ENCODE measurements around the gene MPHOSPH8. TPM values are rescaled to one million over a fixed set of nuclear protein-coding genes. Genes with fewer than 3 reads are reported as not detected.
"Not testable (repeated sequence)": the region's sequence is repeated elsewhere in the genome, so short reads cannot be mapped to it uniquely, and the experiment has no call there.

Gene MPHOSPH8
- total RNA-seq, 4 donors from 2014 or later: 28.7 to 35.1 (median 31.7) TPM

DNA sequence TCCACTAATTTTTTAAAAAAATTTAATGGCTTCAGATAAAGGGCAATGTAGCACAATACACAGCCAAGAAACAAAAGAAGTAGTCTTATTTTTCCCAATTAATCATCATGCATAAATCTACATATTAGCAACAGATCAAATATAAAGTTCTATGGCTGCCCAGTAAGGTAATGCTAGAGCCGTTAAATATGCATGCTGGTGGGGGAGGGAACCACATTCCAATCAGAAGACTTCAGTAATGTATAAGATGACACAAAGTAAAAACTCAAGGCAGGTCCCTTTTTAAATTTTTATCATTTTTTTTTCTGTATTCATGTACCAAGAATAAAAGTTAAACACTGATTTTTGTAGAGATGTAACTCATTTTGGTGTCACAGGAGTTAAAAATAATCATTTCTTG, 62.0 kb downstream of the MPHOSPH8 start:
- 83 to 91% methylated on average over 1 of the region's 1 CpG for WGBS, 2 donors
- H3K9me3 ChIP-seq: no peaks in the 10 kb centered on the region

DNA sequence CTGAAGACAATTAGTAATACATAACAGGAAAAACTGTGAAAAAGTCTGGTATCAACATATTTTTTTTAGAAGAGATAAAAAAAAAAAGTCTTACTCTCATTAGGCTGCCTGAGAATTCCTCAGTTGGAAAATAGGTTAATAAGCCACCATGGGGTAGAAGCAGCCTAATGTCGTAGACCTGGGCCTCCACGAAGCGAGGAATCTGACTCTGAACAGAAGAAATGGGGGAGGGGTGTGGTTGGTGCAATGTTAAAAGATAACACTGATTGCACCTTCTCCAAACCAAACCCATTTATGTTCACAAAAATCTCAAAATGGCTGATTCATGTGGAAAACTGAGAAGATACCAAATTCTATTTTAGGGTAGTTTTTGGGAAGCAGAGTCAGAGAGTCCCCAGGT, 62.4 kb downstream of the MPHOSPH8 start:
- no peaks in the 10 kb centered on the region for H3K9me3 ChIP-seq
- peaks cover 0 to 3% of the 10 kb centered on the region in 2 donors for H3K4me1 ChIP-seq
- H3K27ac ChIP-seq: no peak overlapping the region
- intact Hi-C loops (cut with DNase I): no loop called here
- DNase-seq: no peak
- no peak overlapping the region for H3K4me3 ChIP-seq (replicated peaks in 1 of 3)
- TF ChIP-seq POLR2A (IDR thresholded peaks at IDR 0.05) (no peak), CTCF (IDR thresholded peaks at IDR 0.05) (no peak)
- no peaks in the 10 kb centered on the region for H3K36me3 ChIP-seq
- no peaks in the 10 kb centered on the region for H3K27me3 ChIP-seq
- WGBS, 2 donors: 79 to 80% methylated on average over 3 of the region's 3 CpGs

More for the DNA sequence above, 62.0 kb downstream of the MPHOSPH8 start:
- TF ChIP-seq POLR2A (IDR thresholded peaks at IDR 0.05) (no peak), CTCF (IDR thresholded peaks at IDR 0.05) (no peak)
- Histone ChIP-seq H3K27ac (no peak overlapping the region), H3K27me3 (no peaks in the 10 kb centered on the region), H3K4me3 (replicated peaks in 1 of 3) (no peak overlapping the region), H3K36me3 (no peaks in the 10 kb centered on the region), H3K4me1 (peaks cover 0 to 3% of the 10 kb centered on the region in 2 donors)
- DNase-seq: no peak
- intact Hi-C loops (cut with DNase I): no loop called here

GRCh38 chr13:19700963-19701362, 67.5 kb downstream of the MPHOSPH8 start:
- WGBS, 2 donors: 91 to 94% methylated on average over 3 of the region's 5 CpGs
- H3K36me3 ChIP-seq; DNase-seq; H3K9me3 ChIP-seq; intact Hi-C loops (cut with DNase I); H3K4me3 ChIP-seq (replicated peaks in 1 of 3); H3K27ac ChIP-seq; H3K4me1 ChIP-seq; H3K27me3 ChIP-seq: not testable (repeated sequence)

GRCh38 chr13:19701619-19702018, 68.2 kb downstream of the MPHOSPH8 start:
- H3K9me3 ChIP-seq; H3K36me3 ChIP-seq; H3K4me1 ChIP-seq; intact Hi-C loops (cut with DNase I); H3K27ac ChIP-seq; H3K4me3 ChIP-seq (replicated peaks in 1 of 3); H3K27me3 ChIP-seq; DNase-seq: not testable (repeated sequence)

DNA sequence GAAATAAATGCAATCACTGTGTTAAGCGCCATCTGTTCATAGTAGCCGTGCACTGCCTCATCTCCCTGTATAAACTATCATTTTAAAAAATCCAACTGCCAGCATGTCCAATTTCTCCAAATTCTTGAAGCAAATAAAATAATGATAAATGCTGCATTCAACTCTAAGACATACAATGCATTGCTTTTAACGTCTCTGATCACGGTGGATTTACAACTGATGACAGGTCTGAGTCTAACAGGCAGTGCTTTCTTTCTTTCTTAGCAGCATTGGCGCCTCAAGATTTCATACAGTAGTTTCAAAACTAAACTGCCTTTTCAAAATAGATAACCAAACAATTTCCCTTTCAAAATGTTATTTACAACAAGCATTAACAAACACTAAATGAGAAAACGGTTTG, 70.8 kb downstream of the MPHOSPH8 start:
- WGBS, 2 donors: 89 to 93% methylated on average over 6 of the region's 6 CpGs
- H3K4me3 ChIP-seq (replicated peaks in 1 of 3); H3K4me1 ChIP-seq; H3K36me3 ChIP-seq; H3K9me3 ChIP-seq; H3K27me3 ChIP-seq; H3K27ac ChIP-seq; DNase-seq; intact Hi-C loops (cut with DNase I): not testable (repeated sequence)

GRCh38 chr13:19709039-19709438, 75.6 kb downstream of the MPHOSPH8 start:
- DNase-seq; H3K27me3 ChIP-seq; H3K9me3 ChIP-seq; H3K36me3 ChIP-seq; H3K4me3 ChIP-seq (replicated peaks in 1 of 3); H3K27ac ChIP-seq; H3K4me1 ChIP-seq; intact Hi-C loops (cut with DNase I): not testable (repeated sequence)
- 88 to 96% methylated on average over 1 of the region's 1 CpG for WGBS, 2 donors

GRCh38 chr13:19709782-19710181, 76.3 kb downstream of the MPHOSPH8 start:
- H3K27ac ChIP-seq; intact Hi-C loops (cut with DNase I); H3K36me3 ChIP-seq; H3K4me1 ChIP-seq; H3K9me3 ChIP-seq; H3K27me3 ChIP-seq; H3K4me3 ChIP-seq (replicated peaks in 1 of 3); DNase-seq: not testable (repeated sequence)

Measured in thyroid gland (tissue), 4 donors.